Naive thymus-derived CD8-positive, alpha-beta T cell (primary cell): ENCODE measurements around the gene IRS1. TPM values are rescaled to one million over a fixed set of nuclear protein-coding genes. Genes with fewer than 3 reads are reported as not detected.

Experiments
- ATAC-seq, 2 donors: fragments of 150-1000 bp; cut with Tn5 transposase in 1 of 2; sonication (Bioruptor Pico), chemical (Tn5 transposase) in 1 of 2; 1 replicate in 1 of 2; 2 replicates in 1 of 2; pipeline ENCODE4 v1.10.0; 2021; ENCODE audit warnings: mild to moderate bottlenecking in 2 of 2, moderate library complexity in 2 of 2
- POLR2A ChIA-PET: fragments of 350-600 bp; sonication (Branson Sonifier 250); formaldehyde crosslinking; loops from one replicate; lab custom pipeline; 2021; ENCODE audit warnings: antibody characterized with exemption; lab: Charles Lee
- DNase-seq, 10 donors: peaks; one replicate each; pipeline versions ENCODE4 v3.0.0 to v3.0.0-alpha.2; 2020 to 2022
- H3K27ac Mint-ChIP-seq, 10 donors: one replicate each; pipeline ENCODE4 v1.8.0; 2020 to 2022; ENCODE audit warnings: mild to moderate bottlenecking in 10 of 10, mixed read lengths in 10 of 10, moderate library complexity in 4 of 10, inconsistent platforms in 1 of 10
- H3K27me3 Mint-ChIP-seq, 5 donors: one replicate each; pipeline ENCODE4 v1.8.0; 2021 to 2022; ENCODE audit warnings: mixed read lengths in 5 of 5
- H3K36me3 Mint-ChIP-seq, 3 donors: one replicate each; pipeline ENCODE4 v1.8.0; 2020 to 2022; ENCODE audit warnings: mixed read lengths in 3 of 3, mild to moderate bottlenecking in 2 of 3, inconsistent platforms in 1 of 3
- H3K4me1 Mint-ChIP-seq, 4 donors: one replicate each; pipeline ENCODE4 v1.8.0; 2021 to 2022; ENCODE audit warnings: mixed read lengths in 4 of 4
- H3K4me3 Mint-ChIP-seq, 10 donors: one replicate each; pipeline ENCODE4 v1.8.0; 2020 to 2022; ENCODE audit warnings: mild to moderate bottlenecking in 10 of 10, mixed read lengths in 10 of 10, moderate library complexity in 6 of 10, inconsistent platforms in 1 of 10
- H3K9me3 Mint-ChIP-seq, 9 donors: one replicate each; pipeline ENCODE4 v1.8.0; 2020 to 2022; ENCODE audit warnings: mixed read lengths in 9 of 9, mild to moderate bottlenecking in 3 of 9, inconsistent platforms in 1 of 9, moderate library complexity in 1 of 9
- polyA plus RNA-seq, 3 donors: library from polyadenylated mRNA; unstranded; fragments of 300-500 nt; fragmentation: Illumina TruSeq; gene quantifications; one replicate each; pipeline ENCODE4 v1.2.3, GENCODE V29; 2021
- total RNA-seq, 8 experiments: library from RNA in 2 of 8; stranded (reverse) in 2 of 8; gene quantifications; one replicate each; pipeline ENCODE4 v1.2.3 and lab custom pipeline; 2021 to 2026

The IRS1 gene
- total and polyA plus RNA-seq, 5 experiments from 2014 or later, result 0.51 to 14.0 (median 0.84) TPM

- ATAC-seq (no peak), DNase-seq (no peak)
- POLR2A ChIA-PET, result no interaction called here
- peaks cover 0 to 15% (median 8%) of the 10 kb centered on the region in 3 donors for H3K36me3 Mint-ChIP-seq
- H3K4me3 Mint-ChIP-seq, result no peak overlapping the region
- no peaks in the 10 kb centered on the region for H3K27me3 Mint-ChIP-seq
- H3K4me1 Mint-ChIP-seq, result peaks cover 7 to 20% (median 9%) of the 10 kb centered on the region in 4 donors
- no peak overlapping the region for H3K27ac Mint-ChIP-seq
- peaks cover 0 to 6% (median 0%) of the 10 kb centered on the region in 9 donors for H3K9me3 Mint-ChIP-seq
Measured at GRCh38 chr2:226767056-226767813, 32.4 kb downstream of the IRS1 start.

GRCh38 chr2:226766352-226767055, 33.1 kb downstream of the IRS1 start:
- Mint-ChIP-seq H3K27ac (no peak overlapping the region), H3K4me3 (no peak overlapping the region), H3K36me3 (peaks cover 0 to 17% (median 8%) of the 10 kb centered on the region in 3 donors), H3K9me3 (peaks cover 0 to 6% (median 0%) of the 10 kb centered on the region in 9 donors), H3K27me3 (no peaks in the 10 kb centered on the region), H3K4me1 (peaks cover 2 to 14% (median 7%) of the 10 kb centered on the region in 4 donors)
- ATAC-seq (no peak), DNase-seq (no peak)
- POLR2A ChIA-PET, result no interaction called here

GRCh38 chr2:226763320-226763719, 36.3 kb downstream of the IRS1 start:
- POLR2A ChIA-PET, result no interaction called here
- Mint-ChIP-seq H3K27ac (no peak overlapping the region), H3K9me3 (peaks cover 0 to 6% (median 0%) of the 10 kb centered on the region in 9 donors), H3K36me3 (peaks cover 0 to 16% (median 8%) of the 10 kb centered on the region in 3 donors), H3K27me3 (no peaks in the 10 kb centered on the region), H3K4me3 (no peak overlapping the region), H3K4me1 (peaks cover 0 to 10% (median under 1%) of the 10 kb centered on the region in 4 donors)
- no peak for DNase-seq
- ATAC-seq, result no peak

GRCh38 chr2:226761195-226761583, 38.4 kb downstream of the IRS1 start:
- ATAC-seq, result no peak
- Mint-ChIP-seq H3K4me1 (peaks cover 0 to 3% (median 0%) of the 10 kb centered on the region in 4 donors), H3K27me3 (no peaks in the 10 kb centered on the region), H3K9me3 (peaks cover 0 to 6% (median 0%) of the 10 kb centered on the region in 9 donors), H3K4me3 (no peak overlapping the region), H3K36me3 (peaks cover 0 to 16% (median 8%) of the 10 kb centered on the region in 3 donors), H3K27ac (no peak overlapping the region)
- POLR2A ChIA-PET, result no interaction called here
- no peak for DNase-seq

GRCh38 chr2:226760412-226761194, 39.0 kb downstream of the IRS1 start:
- Mint-ChIP-seq H3K4me3 (no peak overlapping the region), H3K27me3 (no peaks in the 10 kb centered on the region), H3K4me1 (peaks cover 0 to 4% (median 0%) of the 10 kb centered on the region in 4 donors), H3K27ac (no peak overlapping the region), H3K36me3 (peaks cover 0 to 16% (median 8%) of the 10 kb centered on the region in 3 donors), H3K9me3 (peaks cover 0 to 6% (median 0%) of the 10 kb centered on the region in 9 donors)
- DNase-seq (no peak), ATAC-seq (no peak)
- POLR2A ChIA-PET, result no interaction called here

GRCh38 chr2:226759768-226760167, 39.9 kb downstream of the IRS1 start:
- Mint-ChIP-seq H3K27ac (no peak overlapping the region), H3K4me3 (no peak overlapping the region), H3K27me3 (no peaks in the 10 kb centered on the region), H3K36me3 (peaks cover 0 to 9% (median 8%) of the 10 kb centered on the region in 3 donors), H3K9me3 (peaks cover 0 to 5% (median 0%) of the 10 kb centered on the region in 9 donors), H3K4me1 (peaks cover 0 to 4% (median under 1%) of the 10 kb centered on the region in 4 donors)
- DNase-seq (no peak), ATAC-seq (no peak)
- POLR2A ChIA-PET, result no interaction called here

- H3K27me3 Mint-ChIP-seq, result no peaks in the 10 kb centered on the region
- H3K4me1 Mint-ChIP-seq, result peaks cover 0 to 4% (median under 1%) of the 10 kb centered on the region in 4 donors
- H3K36me3 Mint-ChIP-seq, result peaks cover 0 to 6% (median 6%) of the 10 kb centered on the region in 3 donors
- H3K27ac Mint-ChIP-seq, result no peak overlapping the region
- DNase-seq, result no peak
- no peak overlapping the region for H3K4me3 Mint-ChIP-seq
- peaks cover 0 to 5% (median 0%) of the 10 kb centered on the region in 9 donors for H3K9me3 Mint-ChIP-seq
- POLR2A ChIA-PET, result no interaction called here
- ATAC-seq, result no peak
Measured at GRCh38 chr2:226758921-226759640, 40.5 kb downstream of the IRS1 start.

- peaks cover 0 to 2% (median 0%) of the 10 kb centered on the region in 3 donors for H3K36me3 Mint-ChIP-seq
- no peak for DNase-seq
- H3K4me1 Mint-ChIP-seq, result peaks cover 0 to 4% (median under 1%) of the 10 kb centered on the region in 4 donors
- no peaks in the 10 kb centered on the region for H3K27me3 Mint-ChIP-seq
- H3K27ac Mint-ChIP-seq, result no peak overlapping the region
- peaks cover 0 to under 1% (median 0%) of the 10 kb centered on the region in 9 donors for H3K9me3 Mint-ChIP-seq
- no peak for ATAC-seq
- POLR2A ChIA-PET, result no interaction called here
- no peak overlapping the region for H3K4me3 Mint-ChIP-seq
Measured at GRCh38 chr2:226756131-226756530, 43.5 kb downstream of the IRS1 start.

GRCh38 chr2:226755631-226756030, 44.0 kb downstream of the IRS1 start:
- Mint-ChIP-seq H3K27ac (peak overlapping the region in 2 of 10 donors; percentile 4 to 34), H3K36me3 (peaks cover 0 to 2% (median 0%) of the 10 kb centered on the region in 3 donors), H3K4me3 (no peak overlapping the region), H3K9me3 (no peaks in the 10 kb centered on the region), H3K4me1 (peaks cover 0 to 4% (median under 1%) of the 10 kb centered on the region in 4 donors), H3K27me3 (no peaks in the 10 kb centered on the region)
- ATAC-seq, result no peak
- DNase-seq, result no peak
- POLR2A ChIA-PET, result no interaction called here

- Mint-ChIP-seq H3K4me1 (peaks cover 0 to 4% (median under 1%) of the 10 kb centered on the region in 4 donors), H3K27me3 (no peaks in the 10 kb centered on the region), H3K4me3 (no peak overlapping the region), H3K9me3 (no peaks in the 10 kb centered on the region), H3K27ac (peak overlapping the region in 1 of 10 donors; percentile 34), H3K36me3 (no peaks in the 10 kb centered on the region)
- POLR2A ChIA-PET, result no interaction called here
- ATAC-seq, result no peak
- DNase-seq, result no peak
Measured at GRCh38 chr2:226754821-226755604, 44.6 kb downstream of the IRS1 start.

GRCh38 chr2:226752887-226753286, 46.7 kb downstream of the IRS1 start:
- POLR2A ChIA-PET, result no interaction called here
- Mint-ChIP-seq H3K9me3 (no peaks in the 10 kb centered on the region), H3K27me3 (no peaks in the 10 kb centered on the region), H3K4me3 (no peak overlapping the region), H3K27ac (no peak overlapping the region), H3K36me3 (peaks cover 0 to 5% (median under 1%) of the 10 kb centered on the region in 3 donors), H3K4me1 (peaks cover 0 to 2% (median under 1%) of the 10 kb centered on the region in 4 donors)
- ATAC-seq (no peak), DNase-seq (no peak)
